HG03378 (cell line): Measurements from ENCODE around the gene EXOSC2.

ENCODE experiments used
- ATAC-seq: cut with Tn5 transposase; IDR thresholded peaks from one replicate; pipeline ENCODE4 v1.9.1; 2021; ENCODE audit warnings: mild to moderate bottlenecking, moderate library complexity; ENCODE audit not compliant: unreplicated experiment

EXOSC2 gene

GRCh38 chr9:130693101-130693425, 517 bp upstream of the EXOSC2 start:
- no peak for ATAC-seq

DNA sequence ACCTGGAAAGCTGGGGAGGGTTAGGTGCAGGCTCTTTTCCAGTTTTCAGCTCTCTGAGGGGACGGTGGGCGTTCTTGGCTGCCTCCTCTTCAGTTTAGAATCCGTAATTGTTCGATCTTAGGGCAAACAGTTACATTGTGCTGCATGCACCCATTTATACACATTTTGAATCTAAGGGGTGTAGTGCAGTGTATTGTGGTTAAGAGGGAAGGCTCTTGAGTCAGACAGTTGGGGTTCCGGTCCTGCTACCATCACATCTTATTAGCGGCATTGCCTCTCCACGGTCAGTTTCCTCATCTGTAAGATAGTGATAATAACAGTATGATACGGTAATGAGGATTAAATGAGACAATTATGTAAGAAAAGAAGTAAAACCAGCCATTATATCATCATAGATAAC, 625 bp downstream of the EXOSC2 start:
- no peak for ATAC-seq

DNA sequence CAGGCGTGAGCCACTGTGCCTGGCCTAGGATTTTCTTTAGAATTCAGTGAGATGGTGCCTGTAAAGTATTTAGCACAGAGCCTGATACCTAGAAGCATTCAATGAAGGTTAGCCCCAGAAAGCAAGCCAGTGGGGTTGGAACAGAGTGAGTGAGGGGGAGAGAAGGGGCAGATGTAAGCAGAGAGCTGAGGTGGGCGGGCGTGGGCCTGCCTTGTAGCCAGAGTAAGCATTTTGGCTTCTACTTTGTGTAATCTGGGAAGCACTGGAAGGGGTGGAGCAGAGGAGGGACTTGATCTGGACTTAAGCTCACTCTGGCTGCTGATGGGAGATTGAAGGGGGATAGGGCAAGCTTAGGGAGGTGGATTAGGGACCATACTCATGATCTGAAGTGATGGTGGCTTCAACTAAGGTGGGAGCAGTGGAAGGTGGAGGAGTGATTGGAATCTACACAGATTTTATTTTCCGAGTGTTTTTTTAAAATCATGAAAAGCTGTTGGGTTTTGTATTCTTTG, 2.6 kb downstream of the EXOSC2 start:
- ATAC-seq = no peak

- no peak for ATAC-seq
Observed at GRCh38 chr9:130696996-130697395, 3.4 kb downstream of the EXOSC2 start.

DNA sequence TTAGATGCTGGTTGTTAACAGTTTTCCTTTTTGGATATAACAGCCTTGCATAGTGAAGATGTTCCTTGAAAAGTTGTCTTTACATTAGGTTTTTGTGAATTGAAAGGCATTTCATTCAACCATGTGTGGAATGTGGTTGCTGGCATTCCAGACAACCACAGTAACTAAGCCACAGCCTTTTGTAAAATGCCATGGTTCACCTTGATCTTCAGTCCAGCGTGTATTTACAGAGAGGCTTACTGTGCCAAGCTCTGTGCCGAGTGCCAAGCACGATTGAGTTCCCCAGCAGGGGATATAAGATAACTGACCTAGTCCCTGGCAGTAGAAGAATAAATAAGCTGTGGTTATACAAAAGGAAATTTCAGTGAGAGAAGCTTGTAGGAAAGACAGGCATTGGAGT, 4.9 kb downstream of the EXOSC2 start:
- no peak for ATAC-seq

DNA sequence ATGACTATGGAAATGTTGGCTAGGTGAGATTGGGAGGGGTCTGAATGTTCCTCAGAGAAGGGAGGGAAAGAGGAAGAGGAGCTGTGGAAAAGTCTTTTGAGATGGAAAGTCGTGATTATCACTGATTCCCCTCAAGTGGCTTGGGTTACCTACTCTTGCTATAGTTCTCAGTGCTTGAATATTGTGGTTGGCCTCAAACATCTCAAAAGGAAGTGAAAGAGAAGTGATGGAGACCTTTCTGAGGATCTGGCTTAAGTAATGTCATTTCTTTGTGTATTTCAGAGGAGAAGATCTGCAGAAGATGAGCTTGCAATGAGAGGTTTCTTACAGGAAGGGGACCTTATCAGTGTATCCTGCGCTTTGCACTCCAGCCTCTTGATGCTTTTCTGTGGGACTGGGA, 5.5 kb downstream of the EXOSC2 start:
- no peak for ATAC-seq

- no peak for ATAC-seq
Observed at GRCh38 chr9:130701059-130702022, 7.8 kb downstream of the EXOSC2 start.

- ATAC-seq = no peak
Observed at GRCh38 chr9:130703501-130703900, 9.9 kb downstream of the EXOSC2 start.

GRCh38 chr9:130707225-130707976, 13.8 kb downstream of the EXOSC2 start:
- no peak for ATAC-seq

DNA sequence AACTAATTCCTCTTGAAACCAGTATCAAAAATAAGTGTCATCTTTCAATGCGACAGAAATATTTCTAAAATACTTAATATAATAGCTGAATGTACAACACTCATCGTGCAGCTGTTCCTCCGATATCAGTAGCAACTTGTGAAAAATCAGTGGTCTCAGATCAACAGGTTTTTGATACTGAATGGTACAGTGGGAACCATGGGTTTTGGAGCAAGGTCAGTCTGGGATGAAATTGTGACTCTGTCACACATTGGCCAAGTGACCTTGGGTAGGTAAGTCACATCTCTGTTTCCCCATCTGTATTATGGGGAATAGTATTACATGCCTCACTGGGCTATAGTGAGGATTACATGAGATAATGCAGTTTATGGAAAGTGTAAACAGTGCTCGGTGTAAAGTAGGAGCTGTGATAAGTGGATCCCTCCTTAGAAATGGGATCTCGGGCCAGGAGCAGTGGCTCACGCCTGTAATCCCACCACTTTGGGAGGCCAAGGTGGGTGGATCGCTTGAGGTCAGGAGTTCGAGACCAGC, 17.3 kb downstream of the EXOSC2 start:
- no peak for ATAC-seq

GRCh38 chr9:130711469-130711868, 17.9 kb downstream of the EXOSC2 start:
- ATAC-seq = no peak

DNA sequence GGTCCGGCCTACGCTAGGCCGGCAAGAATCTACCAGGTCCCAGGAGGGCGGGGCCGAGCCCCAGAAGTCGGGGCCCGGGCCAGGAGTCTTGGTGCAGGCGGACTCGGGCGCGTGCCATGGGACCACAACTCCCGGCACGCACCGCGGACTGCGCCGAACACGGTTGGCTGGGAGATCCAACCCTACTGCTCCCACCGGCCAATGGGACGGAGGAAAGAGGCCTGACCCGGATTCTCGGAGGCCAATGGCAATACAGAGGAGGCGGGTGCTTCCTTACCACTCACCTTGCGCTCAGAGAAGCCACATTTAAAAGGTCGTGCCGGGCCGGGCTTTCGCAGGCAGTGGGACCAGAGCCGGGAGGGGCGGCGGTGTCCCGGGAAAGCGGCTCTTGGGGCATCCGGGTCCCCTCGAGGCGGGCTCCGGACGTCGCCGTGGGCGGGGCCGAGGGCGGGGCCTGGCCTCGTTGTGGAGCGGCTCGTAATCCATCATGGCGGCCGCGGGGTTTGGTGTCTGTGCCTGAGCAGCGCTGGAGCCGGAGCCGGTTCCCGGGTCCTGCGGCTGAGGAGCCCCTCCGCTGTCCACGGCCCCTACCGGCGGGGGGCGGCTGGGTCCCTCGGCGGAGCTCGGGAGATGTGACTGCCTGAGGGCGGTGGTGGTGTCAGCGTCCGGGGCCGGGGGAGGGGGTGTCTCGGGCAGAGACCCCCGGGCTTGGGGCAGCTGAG, 19.1 kb downstream of the EXOSC2 start:
- peak; percentile 94 for ATAC-seq

DNA sequence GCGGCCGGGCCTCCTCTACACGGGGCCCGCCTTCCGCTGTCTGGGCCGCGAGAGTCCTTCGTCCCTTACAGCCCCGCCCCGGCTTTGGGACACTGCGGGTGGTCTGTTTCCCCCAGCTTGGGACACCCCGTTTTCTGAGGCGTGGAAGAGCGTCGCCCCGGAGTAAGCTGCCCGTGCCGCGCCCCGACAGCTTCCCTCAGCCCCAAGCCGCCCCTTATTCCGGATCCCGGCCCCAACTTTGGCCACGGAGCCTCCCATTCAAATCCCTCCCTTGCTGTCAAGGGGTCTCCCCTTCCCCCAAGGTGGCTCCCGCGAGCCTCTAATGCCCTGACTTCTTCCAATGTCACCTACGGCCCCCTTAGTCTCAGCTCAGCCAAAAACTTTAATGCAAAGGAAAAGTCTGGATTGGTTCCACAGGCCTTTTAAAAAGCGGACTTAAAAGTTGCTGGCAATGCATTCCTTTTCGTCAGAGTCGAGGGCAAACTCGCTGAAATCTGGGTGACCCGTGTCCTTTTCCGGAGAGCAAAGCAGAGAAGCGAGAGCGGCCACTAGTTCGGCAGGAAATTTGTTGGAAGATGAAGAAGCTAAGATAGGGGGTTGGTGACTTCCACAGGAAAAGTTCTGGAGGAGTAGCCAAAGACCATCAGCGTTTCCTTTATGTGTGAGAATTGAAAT, 19.8 kb downstream of the EXOSC2 start:
- no peak for ATAC-seq

GRCh38 chr9:130714586-130715110, 21.1 kb downstream of the EXOSC2 start:
- ATAC-seq = no peak

DNA sequence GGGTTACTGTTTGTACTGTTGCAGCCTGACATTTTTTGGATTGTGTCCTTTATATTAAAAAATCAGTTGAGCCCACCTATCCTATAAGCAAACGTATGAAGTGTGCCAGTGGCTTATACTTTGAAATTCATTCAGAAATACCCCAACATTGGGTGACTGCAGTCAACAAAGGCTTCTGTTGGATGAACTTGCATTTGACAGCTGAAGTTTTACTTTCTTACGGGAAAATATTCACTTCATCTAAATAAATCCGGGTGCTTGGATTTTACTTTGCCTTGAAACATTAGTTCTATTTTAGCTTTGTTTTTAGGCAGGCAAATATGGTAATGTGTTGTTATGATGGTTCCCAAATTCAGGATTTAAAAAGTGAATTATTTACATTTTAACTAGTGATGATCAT, 21.7 kb downstream of the EXOSC2 start:
- no peak for ATAC-seq

- no peak for ATAC-seq
Observed at GRCh38 chr9:130718562-130718961, 25.0 kb downstream of the EXOSC2 start.

DNA sequence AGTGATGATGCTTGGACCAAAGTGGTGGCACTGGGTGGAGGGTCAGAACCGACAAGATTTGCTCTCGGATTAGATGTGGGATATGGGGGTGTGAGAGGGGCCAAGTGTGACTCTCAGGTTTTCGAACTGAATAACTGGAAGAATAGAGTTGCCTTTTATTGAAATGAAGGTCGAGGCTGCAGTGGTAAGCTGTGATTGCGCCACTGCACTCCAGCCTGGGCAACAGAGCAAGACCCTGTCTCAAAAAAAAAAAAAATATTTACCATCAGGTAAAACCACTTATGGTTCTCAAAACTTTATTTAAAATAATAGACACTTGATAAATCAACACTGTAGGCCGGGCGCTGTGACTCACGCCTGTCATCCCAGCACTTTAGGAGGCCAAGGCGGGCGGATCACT, 27.2 kb downstream of the EXOSC2 start:
- ATAC-seq = no peak

- no peak for ATAC-seq
Observed at GRCh38 chr9:130728721-130729120, 35.1 kb downstream of the EXOSC2 start.

DNA sequence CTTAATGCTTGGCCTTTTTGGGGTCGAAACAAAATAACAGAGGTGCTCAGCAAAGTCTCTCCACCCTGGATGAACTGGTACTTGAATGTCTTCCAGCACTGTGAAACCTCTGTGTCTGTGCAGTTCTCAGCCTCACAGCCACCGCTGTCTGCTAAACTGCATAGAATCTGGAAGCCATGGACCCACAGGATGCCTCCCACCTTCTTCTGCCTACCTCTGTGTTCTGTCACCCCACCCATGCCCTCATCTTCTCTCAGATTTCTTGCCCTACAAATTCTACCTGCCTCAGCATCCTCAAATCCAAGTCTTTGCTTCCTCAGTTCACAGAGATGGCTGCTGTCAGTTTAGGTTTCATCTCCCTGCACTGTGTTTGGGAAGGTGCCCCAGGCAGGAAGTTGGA, 35.6 kb downstream of the EXOSC2 start:
- ATAC-seq = no peak

GRCh38 chr9:130731355-130731754, 37.8 kb downstream of the EXOSC2 start:
- ATAC-seq = no peak
